ENCODE measurements around the gene ATP5ME. TPM values are rescaled to one million over a fixed set of nuclear protein-coding genes. Genes with fewer than 3 reads are reported as not detected.
A peak's percentile ranks its signal among the peaks of the same experiment; 100 is the strongest.

Gene ATP5ME
- total RNA-seq, 1 experiment from 2014 or later: 425 TPM

- H3K14ac ChIP-seq (ENCODE audit: insufficient read depth, low read length): no peak overlapping the region; the same call in 1 of the 2 replicates
- no peaks in the 10 kb centered on the region for H3K27me3 ChIP-seq (ENCODE audit: insufficient read depth, low read length)
- peak overlapping the region; percentile 34 for H3K9ac ChIP-seq (ENCODE audit: extremely low read depth, insufficient read length, low read length)
- no CpG with 5 or more reads among the region's 26 CpGs for WGBS (ENCODE audit: extremely low coverage, insufficient read length, low lambda C conversion rate)
- peak; percentile 31 for DNase-seq
- H2BK15ac ChIP-seq (ENCODE audit: low read depth, low read length): no peak overlapping the region
- H3K27ac ChIP-seq (ENCODE audit: insufficient read length, low read depth, low read length): no peak overlapping the region
- H3K9me3 Mint-ChIP-seq: no peaks in the 10 kb centered on the region; a peak in 1 of 5 replicates
- peak overlapping the region; percentile 32 for H3K4me2 ChIP-seq (ENCODE audit: insufficient read depth, insufficient read length, low read length)
- H3K18ac ChIP-seq (ENCODE audit: insufficient read length, low read depth, low read length): no peak overlapping the region
- H2BK20ac ChIP-seq (ENCODE audit: low read depth, low read length, poor library complexity, severe bottlenecking): no peak overlapping the region
- H3K4me1 ChIP-seq (ENCODE audit: insufficient read depth, low read length): 0 out of 2 replicates have a peak, but pooled peaks cover 3% of the 10 kb centered on the region
- no peak overlapping the region for H3K27ac Mint-ChIP-seq
- H3K79me1 ChIP-seq (ENCODE audit: insufficient read depth, low read depth, low read length, poor library complexity, severe bottlenecking): peaks cover 3% of the 10 kb centered on the region
- H2AFZ ChIP-seq (ENCODE audit: low read length): no peak overlapping the region
- H3K4me3 Mint-ChIP-seq: peak overlapping the region; percentile 93 to 96
- no peaks in the 10 kb centered on the region for H3K9me3 ChIP-seq (ENCODE audit: control insufficient read depth, low read depth, low read length)
- no peak overlapping the region for H4K5ac ChIP-seq (ENCODE audit: insufficient read length, low read depth, low read length)
- H3K36me3 Mint-ChIP-seq (ENCODE audit: insufficient read depth in 1 of 3, low read depth in 3 of 3): peaks cover 21 to 31% (median 29%) of the 10 kb centered on the region in 3 experiments
- no peak overlapping the region for H3K23ac ChIP-seq (ENCODE audit: insufficient read length, low read depth, low read length)
- H4K91ac ChIP-seq (ENCODE audit: insufficient read length, low read depth, low read length): no peak overlapping the region
- H3T11ph ChIP-seq (ENCODE audit: low read length): no peak overlapping the region
- H3K4me1 Mint-ChIP-seq: peaks cover 6 to 13% of the 10 kb centered on the region in 2 experiments
- no peak overlapping the region for H3K56ac ChIP-seq (ENCODE audit: insufficient read length, low read depth, low read length)
- no peak overlapping the region for H2BK120ac ChIP-seq (ENCODE audit: low read depth, low read length, poor library complexity, severe bottlenecking)
- H2AK5ac ChIP-seq (ENCODE audit: insufficient read length, low read length): no peak overlapping the region
- H3K27me3 Mint-ChIP-seq (ENCODE audit: low read depth): peaks cover 9% of the 10 kb centered on the region
- H3K23me2 ChIP-seq (ENCODE audit: insufficient read length, low read depth, low read length, poor library complexity, severe bottlenecking): peaks cover 14% of the 10 kb centered on the region
- peaks cover 4% of the 10 kb centered on the region for H4K20me1 ChIP-seq (ENCODE audit: control insufficient read depth, insufficient read depth, insufficient read length)
- TF ChIP-seq, protein P1, sequence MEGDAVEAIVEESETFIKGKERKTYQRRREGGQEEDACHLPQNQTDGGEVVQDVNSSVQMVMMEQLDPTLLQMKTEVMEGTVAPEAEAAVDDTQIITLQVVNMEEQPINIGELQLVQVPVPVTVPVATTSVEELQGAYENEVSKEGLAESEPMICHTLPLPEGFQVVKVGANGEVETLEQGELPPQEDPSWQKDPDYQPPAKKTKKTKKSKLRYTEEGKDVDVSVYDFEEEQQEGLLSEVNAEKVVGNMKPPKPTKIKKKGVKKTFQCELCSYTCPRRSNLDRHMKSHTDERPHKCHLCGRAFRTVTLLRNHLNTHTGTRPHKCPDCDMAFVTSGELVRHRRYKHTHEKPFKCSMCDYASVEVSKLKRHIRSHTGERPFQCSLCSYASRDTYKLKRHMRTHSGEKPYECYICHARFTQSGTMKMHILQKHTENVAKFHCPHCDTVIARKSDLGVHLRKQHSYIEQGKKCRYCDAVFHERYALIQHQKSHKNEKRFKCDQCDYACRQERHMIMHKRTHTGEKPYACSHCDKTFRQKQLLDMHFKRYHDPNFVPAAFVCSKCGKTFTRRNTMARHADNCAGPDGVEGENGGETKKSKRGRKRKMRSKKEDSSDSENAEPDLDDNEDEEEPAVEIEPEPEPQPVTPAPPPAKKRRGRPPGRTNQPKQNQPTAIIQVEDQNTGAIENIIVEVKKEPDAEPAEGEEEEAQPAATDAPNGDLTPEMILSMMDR (conservative IDR thresholded peaks at IDR 0.05): no peak
- H3K4ac ChIP-seq (ENCODE audit: low read depth, low read length): no peak overlapping the region
- H3K79me2 ChIP-seq (ENCODE audit: insufficient read depth, low read length): peaks cover 5% of the 10 kb centered on the region; the same call in 1 of the 2 replicates
- H2BK5ac ChIP-seq (ENCODE audit: insufficient read length, low read length): no peak overlapping the region
- no peak overlapping the region for H4K8ac ChIP-seq (replicated peaks; ENCODE audit: insufficient read length, low read depth, low read length)
- no peak overlapping the region for H2BK12ac ChIP-seq (ENCODE audit: insufficient read length, low read depth, low read length)
These were observed 1.2 kb upstream of the ATP5ME start for GRCh38 chr4:675036-675882.

All from H9 (cell line).